HG03159 (cell line): ENCODE data around the gene OCSTAMP.

Experiments used
- ATAC-seq: cut with Tn5 transposase; IDR thresholded peaks from one replicate; pipeline ENCODE4 v1.9.1; 2021; ENCODE audit warnings: mild to moderate bottlenecking, moderate library complexity; ENCODE audit not compliant: unreplicated experiment

OCSTAMP gene

DNA sequence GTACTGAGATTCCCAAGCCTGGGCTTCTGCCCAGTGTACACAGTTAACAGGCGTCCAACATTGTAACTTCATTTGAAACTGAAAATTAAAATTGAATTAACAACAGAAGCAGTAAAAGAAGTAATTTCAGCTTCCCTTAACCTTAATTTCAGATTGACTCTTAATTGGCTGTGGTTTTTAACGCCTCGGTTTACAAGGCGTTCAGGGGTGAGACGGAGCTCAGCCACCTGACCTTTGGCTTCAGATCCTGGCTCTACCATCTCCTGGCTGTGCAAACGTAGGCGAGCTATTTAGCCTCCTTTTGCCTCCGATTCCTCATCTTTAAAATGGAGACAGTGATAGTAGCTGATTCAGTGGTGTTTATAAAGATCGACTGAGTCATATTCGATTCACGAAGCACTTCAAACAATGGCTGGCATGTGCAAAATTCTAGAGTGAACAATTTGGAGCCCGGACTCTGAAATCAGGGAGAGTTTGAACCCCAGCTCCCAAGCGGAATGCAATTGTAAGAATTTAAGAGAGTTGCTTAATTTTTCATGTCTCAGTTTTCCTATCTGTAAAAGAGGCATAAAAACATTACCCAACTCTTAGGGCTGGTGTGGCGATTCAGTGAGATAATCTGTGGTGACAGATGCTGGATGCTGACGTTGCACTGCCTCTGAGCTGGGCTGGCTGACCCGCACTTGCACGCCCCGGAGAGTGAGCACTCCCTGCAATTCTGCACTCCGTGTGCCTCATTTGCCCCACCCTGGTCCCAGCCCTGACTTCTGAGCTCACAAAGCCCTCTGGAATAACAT, 23.5 kb upstream of the OCSTAMP start:
- no peak for ATAC-seq

DNA sequence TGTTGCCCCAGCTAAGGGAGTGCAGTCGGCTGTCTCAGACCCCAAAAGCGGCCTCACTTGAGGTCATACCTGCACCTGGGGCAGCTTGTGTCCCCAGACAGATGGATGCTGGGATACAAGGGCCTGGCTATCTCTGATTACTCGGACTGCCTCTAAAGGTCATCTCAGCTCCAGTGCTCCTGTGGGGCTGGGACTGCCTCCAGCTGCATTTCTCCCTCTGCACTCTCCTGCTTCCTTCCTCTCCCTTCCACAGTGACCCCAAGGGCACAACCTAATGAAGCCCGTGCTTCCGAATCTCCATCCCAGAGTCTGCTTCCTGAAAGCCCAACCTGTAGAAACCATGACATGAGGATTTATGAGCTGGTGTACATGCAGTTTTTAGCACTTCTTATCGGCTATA, 22.8 kb upstream of the OCSTAMP start:
- no peak for ATAC-seq

DNA sequence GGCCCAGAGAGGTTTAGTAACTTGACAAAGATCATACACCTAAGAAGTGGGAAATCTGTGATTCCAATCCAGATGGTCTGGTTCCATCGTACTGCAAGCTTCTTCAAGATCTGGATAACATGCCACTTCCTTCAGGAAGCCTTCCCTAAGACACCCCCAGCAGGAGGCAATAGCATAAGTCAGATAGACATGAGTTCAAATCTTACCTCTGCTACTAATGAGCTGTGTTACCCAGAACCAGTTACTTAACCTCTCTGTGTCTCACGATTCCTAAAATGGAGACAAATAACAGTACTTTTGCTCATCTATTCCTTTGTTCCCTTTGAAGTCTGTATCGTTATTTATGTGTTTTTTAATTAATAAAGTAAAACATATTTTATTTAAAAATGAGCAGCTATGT, 22.3 kb upstream of the OCSTAMP start:
- ATAC-seq: no peak

DNA sequence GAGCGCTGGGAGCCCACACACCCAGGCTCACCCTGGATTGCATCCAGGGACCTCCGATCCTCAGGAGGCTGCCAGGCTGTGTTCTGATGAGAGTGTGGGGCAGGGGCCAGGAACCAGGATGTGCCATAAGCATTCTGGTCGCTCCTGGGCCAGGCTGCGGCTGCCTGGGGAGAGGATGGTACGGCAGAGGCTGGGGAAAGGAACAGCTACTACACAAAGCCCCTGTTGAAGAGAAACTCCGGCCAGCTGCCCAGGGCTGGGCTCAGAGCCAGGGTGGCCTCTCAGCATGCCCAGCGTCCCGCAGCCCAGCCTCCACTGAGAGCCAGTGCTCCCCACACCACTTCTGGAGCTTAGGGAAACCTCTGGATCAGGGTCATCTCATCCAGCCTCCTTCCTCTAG, 21.7 kb upstream of the OCSTAMP start:
- no peak for ATAC-seq

DNA sequence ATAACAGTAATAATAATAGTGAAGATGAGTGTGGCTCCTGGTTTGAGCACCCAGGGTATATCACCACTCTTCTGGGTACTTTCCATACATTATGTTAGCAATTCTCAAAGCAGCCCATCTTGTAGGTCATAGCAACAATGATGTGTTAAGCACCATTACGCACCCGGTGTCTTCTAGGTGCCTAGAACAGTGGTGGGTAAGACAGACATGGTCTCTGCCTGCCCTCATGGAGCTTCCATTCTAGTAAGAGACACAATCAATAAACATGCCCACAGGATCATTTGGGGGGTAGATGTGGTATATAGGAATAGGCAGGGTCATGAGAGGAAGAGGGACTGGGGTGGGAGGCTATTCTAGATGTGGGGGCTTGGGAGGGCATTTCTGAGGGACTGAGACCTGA, 21.0 kb upstream of the OCSTAMP start:
- ATAC-seq: no peak

DNA sequence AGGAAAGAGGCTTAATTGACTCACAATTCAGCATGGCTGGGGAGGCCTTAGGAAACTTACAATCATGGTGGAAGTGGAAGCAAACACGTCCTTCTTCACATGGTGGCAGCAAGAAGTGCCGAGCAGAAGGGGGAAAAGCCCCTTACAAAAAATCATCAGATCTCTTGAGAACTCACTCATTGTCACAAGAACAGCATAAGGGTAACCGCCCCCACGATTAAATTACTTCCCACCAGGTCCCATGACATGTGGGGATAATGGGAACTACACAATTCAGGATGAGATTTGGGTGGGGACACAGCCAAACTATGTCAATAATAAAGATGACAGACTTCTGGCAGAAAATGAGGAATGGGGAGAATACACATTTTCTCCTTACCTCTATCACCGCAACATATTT, 20.5 kb upstream of the OCSTAMP start:
- ATAC-seq: no peak

DNA sequence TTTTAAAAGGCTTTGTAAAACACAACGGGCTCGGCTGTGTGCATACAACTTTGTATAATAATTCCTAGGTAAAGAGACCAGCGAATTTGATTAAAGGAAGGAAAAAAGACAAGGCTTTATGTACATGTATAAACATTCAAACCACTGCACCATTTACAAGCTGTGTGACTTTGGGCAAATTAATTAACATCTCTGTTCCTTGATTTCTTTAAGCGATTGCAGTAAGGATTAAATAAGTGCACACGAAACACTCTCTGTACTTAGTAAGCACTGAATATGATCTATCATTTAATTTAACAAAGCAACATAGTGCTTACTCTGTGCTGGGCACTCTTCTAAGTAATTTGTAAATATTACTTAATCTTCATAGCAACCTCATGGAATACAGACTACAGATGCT, 19.5 kb upstream of the OCSTAMP start:
- no peak for ATAC-seq

DNA sequence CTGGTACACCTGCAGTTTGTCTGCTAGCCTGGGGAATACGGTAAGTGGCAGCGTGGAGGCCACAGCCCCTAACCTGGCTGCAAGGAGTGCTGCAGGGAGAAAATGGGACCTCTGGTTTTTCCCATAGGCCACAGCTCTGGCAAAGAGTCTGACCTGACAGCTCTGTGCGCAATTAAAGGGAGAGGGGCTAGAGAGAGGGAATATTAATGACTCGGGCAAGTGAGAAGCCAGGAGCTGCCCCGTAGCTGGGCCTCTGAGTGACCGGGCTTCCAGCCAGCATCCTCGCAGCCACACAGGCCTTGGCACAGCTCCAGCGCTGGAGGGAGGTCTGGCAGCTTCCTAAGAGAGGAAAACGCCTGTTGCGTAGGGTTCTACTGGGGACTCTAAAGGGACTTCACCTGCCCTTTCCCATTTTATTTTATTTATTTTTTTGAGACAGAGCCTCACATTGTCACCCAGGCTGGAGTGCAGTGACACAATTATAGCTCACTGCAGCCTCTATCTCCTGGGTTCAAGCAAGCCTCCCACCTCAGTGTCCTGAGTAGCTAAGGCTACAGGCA, 18.2 kb upstream of the OCSTAMP start:
- ATAC-seq: no peak

DNA sequence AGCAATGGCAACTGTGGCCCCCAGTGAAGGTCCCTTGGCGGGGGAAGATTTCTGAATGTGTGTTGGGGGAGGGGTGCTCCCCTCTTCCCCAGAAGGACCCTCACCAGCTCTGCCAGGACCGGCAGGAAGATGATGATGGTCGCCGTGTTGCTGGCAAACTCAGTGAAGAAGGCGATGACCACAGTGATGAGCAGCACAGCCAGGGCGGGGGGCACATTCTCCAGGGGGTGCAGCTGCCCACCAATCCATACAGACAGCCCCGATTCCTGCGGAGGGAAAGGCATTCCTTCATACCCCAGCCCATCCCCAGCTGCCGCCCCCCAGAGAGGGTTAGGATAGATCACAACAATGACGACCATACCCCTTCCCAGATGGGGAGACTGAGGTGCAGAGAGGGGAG, 15.7 kb upstream of the OCSTAMP start:
- ATAC-seq: no peak

DNA sequence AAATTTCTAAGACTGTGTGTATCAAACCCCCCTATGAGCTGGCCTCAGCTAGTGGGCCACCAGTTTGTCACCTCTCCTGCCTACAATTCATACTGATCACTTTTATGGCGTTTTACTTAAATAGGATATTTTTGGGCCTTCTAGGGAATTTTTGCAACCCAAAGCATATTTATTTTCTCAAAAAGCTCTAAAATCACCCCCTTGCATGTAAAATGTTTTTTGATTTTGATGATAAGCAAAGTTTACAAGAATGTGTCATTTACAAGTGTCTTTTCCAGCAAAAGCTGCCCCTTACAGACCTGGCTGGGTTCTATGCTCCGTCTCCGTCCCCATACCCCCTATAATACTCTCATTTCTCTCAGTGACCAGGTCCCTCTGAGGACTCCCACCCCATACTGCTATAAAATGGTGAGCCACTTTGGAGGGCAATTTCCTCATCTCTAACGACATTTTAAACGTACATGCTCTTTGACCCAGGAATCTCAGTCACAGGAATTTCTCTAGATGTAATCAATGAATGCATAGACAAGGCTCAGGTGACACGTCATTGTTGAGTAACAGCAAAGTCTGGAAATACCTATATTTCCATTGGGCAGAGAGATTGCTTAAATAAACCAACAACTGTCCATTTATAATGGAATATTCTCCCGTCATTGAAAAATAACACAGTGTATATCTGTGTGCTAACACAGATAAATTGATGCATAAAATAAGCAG, 13.9 kb upstream of the OCSTAMP start:
- no peak for ATAC-seq

DNA sequence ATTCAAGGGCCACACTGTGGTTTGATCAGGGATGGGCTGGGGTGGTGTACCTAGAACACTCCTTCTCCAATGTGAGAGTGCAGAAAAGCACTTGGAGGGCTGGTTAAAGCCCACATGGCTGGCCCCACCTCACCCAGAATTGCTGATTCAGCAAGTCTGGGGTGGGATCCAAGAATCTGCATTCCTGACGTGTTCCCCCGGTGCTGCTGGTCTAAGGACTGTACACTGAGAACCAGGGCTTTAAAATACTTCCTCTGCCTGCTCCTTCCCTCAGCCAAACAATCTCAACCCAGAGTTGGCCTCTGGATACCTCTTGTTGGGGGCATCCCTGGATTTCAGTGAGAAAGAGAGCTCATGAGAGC, 13.4 kb upstream of the OCSTAMP start:
- ATAC-seq: no peak

DNA sequence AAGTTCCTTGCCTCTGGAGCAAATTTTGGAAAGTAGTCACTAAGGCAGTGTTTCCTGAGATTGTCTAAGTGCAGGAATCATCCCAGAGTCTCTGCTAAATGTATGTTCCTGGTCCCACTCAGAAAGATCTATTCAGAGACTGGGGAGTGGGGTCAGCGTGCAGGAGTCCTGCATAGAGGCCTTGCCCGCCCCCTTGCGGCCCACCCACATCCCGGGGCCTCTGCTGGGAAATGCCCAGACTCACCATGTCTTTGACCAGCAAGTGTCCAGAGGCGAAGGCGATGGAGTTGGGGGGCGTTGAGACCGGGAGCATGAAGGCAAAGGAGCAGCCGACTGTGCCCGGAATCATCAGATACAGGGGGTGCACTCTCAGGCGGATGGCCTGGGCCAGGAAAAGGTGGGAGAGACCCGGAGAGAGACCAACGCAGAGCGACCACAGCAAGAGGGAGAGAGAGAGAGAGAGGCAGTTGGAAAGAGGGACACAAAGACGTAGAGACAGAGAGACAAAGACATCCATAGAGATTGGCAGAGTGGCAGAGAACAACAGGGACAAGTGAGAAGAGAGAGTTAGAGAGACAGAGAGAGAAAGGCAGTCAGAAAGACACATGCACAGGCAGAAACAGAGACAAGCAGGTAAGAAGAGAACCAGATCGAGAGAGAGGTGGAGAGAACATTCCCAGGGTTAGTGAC, 12.9 kb upstream of the OCSTAMP start:
- ATAC-seq: no peak

DNA sequence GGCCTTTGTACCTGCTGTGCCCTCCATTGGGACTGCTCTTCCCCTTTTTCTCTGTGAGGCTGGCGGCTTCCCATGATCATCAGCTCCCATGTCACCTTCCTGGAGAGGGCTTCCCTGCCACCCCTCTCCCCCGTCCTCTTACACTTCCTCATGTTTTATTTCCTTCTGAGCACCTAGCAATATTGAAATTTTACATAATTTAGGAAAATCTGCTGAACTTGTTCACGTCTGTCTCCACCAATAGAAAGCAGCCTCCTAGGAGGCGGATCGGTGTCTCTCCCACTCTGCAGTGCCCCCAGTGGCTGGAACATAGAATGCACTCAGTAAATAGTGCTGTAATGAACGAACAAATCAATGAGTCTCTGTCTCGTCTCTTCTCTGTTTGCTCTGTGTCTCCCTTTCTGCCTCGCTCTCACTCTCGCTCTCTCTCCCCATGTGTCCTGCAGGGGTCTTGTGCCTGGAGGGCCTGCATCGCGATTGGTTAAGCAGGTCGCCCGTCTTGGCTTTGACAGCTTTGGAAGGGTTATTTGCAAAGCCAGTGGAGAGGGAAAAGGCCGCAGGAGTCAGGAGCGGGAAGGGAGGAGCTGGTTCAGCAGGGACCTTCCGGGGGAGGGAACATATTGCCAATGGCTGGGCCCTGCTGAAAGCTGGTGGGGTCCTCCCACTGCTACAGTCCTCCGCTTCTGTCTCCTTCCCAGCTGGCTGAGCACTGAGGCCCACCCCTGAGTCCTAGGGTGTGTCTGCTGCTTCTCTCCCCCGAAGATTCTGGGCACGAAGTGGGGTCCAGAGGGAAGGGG, 12.1 kb upstream of the OCSTAMP start:
- no peak for ATAC-seq

DNA sequence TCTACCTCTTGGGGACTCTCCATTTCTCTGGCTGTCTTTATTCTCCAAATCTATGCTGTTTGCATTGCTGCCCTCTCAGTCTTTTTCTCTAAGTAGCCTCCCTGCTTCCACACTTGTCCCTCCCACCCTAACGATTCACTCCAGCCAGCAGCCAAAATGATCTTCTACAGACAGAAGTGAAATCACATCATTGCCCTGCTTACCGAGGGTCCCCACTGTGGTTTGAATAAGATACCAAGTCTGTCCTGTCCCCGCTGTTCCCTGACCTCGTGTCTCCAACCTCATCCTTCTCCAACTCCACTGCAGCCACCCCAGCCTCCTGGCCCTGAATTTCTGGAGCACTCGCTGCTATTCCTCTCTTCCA, 11.5 kb upstream of the OCSTAMP start:
- ATAC-seq: no peak

DNA sequence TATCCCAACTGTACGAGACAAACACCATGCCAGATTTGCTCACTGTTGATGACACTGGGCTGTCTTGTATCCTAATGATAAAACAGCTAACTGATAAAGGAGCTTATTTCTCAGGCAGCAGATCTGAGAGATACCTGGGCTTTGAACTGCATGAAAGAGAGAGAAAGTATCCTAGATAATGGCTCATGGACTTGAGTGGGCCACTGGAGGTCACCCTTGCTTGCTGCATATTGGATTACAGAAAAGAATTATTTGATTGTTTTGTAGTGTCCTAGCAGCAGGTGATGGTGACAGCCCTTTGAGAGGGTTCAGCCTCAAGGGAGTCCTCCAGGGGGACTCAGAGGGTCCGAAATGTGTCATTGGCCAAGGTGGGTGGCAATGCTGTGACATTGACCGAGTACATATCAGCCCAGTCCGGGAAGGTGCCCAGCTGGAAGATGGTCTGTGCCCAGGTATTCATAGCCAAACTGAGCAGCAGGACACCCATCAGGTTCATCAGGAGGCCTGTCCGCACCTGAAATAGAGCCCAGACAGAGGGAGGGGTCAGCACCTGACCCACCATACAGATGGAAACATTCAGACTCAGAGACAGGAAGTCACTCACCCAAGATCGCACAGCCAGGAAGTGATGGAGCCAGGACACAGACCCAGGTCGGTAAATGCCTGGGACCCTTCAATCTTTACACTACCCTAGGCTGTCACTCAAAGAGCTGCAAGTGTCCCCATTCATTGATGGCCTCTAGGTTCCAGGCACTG, 9.4 kb upstream of the OCSTAMP start:
- no peak for ATAC-seq

DNA sequence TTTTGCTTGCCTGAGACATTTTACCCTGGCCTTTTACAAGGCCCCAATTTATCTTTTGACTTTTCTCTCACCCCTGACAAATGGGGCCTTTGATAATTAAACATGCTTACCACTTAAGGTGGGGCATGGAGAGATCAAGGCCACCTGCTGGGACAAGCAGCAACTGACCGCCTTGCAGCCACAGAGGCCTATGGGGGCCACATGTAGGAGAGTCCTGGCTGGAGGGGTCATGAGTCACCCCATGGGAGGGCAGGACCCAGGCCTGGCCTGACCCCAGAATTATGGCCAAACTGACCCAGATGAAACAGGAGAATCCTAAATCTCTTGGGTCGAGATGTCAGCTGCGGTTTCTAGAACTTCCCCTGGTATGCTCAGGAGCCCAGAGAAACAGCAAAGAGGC, 8.5 kb upstream of the OCSTAMP start:
- ATAC-seq: no peak

DNA sequence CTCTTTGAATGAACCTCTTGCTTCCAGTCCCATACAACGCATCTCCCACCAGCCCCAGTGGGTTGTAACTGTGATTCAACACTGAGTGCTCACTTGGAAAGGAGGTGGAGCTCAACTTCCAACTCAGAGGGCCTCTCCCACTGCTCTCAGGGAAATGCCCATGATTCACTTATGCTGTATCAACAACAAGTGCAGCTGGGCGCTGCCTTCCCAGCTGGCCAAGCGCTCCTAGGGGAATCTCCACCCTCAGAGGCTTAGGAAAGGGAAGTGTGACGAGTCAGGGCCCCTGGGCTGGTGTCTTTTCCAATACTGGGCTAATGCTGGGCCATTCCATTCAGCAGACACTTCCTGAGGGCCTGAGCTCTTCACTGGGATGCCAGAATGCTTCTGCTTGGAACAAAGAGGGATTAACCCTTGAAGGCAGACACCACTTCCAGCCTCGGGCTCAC, 8.1 kb upstream of the OCSTAMP start:
- no peak for ATAC-seq

DNA sequence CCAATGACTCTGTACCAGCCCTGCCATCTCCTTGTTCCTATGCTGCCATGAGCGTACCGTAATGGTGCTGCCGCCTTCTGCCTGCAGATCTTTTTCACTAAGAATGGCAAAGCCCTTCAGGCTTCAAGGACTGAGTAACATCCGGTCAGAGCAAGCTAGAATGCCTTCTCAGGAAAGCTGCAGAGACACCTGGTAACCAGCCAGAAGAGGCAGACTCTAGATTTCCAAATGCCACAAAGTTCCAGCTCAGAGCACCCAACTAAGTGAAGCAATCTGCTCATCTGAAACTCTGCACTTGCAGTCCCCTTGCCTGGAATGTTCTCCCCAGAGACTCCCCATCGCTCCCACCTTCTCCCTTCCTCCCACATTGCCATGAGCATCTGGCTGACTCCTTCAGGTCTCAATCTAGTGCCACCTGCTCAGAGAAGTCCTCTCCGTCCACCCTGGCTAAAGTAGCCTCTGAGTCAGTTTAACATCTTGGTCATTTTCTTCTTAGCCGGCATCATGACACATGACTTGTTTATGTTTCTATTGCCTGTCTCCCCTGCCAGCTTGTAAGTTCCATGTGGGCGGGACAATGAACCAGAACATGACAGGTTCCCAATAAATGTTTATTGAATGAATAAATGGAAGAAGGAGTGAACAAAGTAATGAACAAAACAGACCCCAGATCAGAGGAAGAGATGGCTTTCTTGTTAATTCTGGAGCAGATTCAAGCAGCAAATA, 6.9 kb upstream of the OCSTAMP start:
- no peak for ATAC-seq

DNA sequence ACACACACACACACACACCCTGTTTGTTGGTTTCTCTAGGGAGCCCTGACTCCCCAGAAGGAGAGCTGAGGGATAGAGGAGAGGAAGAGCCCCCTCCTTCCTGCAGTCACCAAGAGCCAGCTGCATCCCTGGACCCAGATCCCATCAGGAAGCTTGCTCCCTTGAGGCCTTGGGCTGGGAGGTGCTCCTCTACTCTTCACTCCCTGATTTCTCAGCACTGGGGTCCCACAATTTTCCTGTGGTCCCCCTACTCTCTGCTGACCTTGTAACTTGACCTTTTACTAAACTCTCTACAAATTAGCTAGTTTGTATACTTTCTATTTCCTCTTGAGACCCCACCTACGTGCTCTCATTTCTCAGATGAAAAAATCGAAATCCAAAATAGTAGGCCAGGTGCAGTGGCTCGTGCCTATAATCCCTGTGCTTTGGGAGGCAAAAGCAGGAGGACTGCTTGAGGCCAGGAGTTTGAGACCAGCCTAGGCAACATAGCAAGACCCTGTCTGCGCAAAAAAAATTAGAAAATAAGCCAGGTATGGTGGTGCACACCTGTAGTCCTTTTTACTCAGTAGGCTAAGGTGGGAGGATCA, 5.0 kb upstream of the OCSTAMP start:
- no peak for ATAC-seq
